Measurements from ENCODE around the gene CCSAP.

DNA sequence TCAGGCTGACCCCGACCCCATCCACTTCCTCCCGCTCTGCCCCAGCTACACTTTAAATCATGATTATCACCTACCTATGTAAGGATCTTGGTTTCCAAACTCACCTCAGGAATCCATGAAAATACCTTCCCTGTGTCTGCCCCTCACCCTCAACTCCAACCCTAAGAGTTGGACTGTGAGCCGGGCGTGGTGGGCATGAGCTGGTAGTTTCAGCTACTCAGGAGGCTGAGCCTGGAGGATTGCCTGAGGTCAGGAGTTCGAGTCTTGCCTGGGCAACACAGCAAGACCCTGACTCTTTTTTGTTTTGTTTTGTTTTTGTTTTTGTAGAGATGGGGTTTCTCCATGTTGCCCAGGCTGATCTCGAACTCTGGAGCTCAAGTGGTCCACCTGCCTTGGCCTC, 30.5 kb upstream of the CCSAP start:
- TF ChIP-seq, protein P1, sequence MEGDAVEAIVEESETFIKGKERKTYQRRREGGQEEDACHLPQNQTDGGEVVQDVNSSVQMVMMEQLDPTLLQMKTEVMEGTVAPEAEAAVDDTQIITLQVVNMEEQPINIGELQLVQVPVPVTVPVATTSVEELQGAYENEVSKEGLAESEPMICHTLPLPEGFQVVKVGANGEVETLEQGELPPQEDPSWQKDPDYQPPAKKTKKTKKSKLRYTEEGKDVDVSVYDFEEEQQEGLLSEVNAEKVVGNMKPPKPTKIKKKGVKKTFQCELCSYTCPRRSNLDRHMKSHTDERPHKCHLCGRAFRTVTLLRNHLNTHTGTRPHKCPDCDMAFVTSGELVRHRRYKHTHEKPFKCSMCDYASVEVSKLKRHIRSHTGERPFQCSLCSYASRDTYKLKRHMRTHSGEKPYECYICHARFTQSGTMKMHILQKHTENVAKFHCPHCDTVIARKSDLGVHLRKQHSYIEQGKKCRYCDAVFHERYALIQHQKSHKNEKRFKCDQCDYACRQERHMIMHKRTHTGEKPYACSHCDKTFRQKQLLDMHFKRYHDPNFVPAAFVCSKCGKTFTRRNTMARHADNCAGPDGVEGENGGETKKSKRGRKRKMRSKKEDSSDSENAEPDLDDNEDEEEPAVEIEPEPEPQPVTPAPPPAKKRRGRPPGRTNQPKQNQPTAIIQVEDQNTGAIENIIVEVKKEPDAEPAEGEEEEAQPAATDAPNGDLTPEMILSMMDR (IDR thresholded peaks at IDR 0.05): no peak
- TF ChIP-seq POLR2A (IDR thresholded peaks at IDR 0.05): no peak
